ENCODE data around the gene MUC4.
"Not testable (repeated sequence)": the region's sequence is repeated elsewhere in the genome, so short reads cannot be mapped to it uniquely, and the experiment has no call there.

DNA sequence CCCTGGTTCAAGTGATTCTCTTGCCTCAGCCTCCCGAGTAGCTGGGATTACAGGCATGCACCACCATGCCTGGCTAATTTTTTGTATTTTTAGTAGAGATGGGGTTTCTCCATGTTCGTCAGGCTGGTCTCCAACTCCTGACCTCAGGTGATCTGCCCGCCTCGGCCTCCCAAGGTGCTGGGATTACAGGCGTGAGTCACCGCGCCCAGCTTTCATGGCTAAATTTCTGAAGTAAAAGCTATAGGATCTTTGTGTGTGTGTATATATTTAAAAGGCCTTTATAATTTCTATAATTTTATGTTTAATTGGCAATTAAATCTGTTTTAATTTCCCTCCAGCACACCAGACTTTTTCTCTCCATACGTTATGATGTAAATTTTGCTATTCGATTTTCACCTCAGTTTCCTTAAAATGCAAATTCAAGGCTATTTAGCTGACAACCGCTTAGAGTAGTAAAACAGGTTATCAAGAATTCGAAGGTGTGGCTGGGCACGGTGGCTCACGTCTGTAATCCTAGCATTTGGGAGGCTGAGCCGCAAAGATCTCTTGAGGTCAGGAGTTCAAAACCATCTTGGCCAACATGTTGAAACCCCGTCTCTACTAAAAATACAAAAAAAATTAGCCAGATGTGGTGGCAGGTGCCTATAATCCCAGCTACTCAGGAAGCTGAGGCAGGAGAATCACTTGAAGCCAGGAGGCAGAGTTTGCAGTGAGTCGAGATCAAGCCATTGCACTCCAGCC lies 92.0 kb downstream of the MUC4 start:
- not testable (repeated sequence) for TF ChIP-seq POLR2A, POLR2AphosphoS5 (IDR thresholded peaks at IDR 0.05)
- TF ChIP-seq, protein P1, sequence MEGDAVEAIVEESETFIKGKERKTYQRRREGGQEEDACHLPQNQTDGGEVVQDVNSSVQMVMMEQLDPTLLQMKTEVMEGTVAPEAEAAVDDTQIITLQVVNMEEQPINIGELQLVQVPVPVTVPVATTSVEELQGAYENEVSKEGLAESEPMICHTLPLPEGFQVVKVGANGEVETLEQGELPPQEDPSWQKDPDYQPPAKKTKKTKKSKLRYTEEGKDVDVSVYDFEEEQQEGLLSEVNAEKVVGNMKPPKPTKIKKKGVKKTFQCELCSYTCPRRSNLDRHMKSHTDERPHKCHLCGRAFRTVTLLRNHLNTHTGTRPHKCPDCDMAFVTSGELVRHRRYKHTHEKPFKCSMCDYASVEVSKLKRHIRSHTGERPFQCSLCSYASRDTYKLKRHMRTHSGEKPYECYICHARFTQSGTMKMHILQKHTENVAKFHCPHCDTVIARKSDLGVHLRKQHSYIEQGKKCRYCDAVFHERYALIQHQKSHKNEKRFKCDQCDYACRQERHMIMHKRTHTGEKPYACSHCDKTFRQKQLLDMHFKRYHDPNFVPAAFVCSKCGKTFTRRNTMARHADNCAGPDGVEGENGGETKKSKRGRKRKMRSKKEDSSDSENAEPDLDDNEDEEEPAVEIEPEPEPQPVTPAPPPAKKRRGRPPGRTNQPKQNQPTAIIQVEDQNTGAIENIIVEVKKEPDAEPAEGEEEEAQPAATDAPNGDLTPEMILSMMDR (IDR thresholded peaks at IDR 0.05), result not testable (repeated sequence)

Data from upper lobe of left lung (tissue), 4 donors.